Fibroblast of the aortic adventitia (primary cell): ENCODE results near the gene WNT6. TPM values are rescaled to one million over a fixed set of nuclear protein-coding genes. Genes with fewer than 3 reads are reported as not detected.

ENCODE experiments used
- DNase-seq: peaks from one replicate; pipeline ENCODE4 v3.0.0-alpha.2; 2010; ENCODE audit warnings: low read depth
- H3K4me3 ChIP-seq: 2 replicates; pipeline ENCODE4 v1.5.1; 2011; ENCODE audit warnings: low read depth, mild to moderate bottlenecking, control low read depth, low read length, moderate library complexity
- CTCF ChIP-seq: IDR thresholded peaks from 2 replicates; pipeline ENCODE4 v1.5.1; 2011; ENCODE audit warnings: mild to moderate bottlenecking, low read length, control low read depth, inconsistent platforms; ENCODE audit not compliant: insufficient read depth
- total RNA-seq: library from RNA; depleted of rRNA; stranded (reverse); fragments of >200 nt; gene quantifications from 2 replicates; pipeline ENCODE4 v1.2.3, GENCODE V29; 2012; ENCODE audit warnings: low replicate concordance

The WNT6 gene
- total RNA-seq, 1 donor: not detected

GRCh38 chr2:218883491-218884490 lies 24.2 kb downstream of the WNT6 start:
- no peak for DNase-seq
- no peak for TF ChIP-seq CTCF
- H3K4me3 ChIP-seq: no peak overlapping the region

GRCh38 chr2:218884519-218884918 lies 24.9 kb downstream of the WNT6 start:
- H3K4me3 ChIP-seq: no peak overlapping the region
- DNase-seq: no peak
- no peak for TF ChIP-seq CTCF

- DNase-seq: no peak
Observed at GRCh38 chr2:218885981-218886947, 26.7 kb downstream of the WNT6 start.

GRCh38 chr2:218887079-218887478 lies 27.5 kb downstream of the WNT6 start:
- no peak overlapping the region for H3K4me3 ChIP-seq
- no peak for DNase-seq
- no peak for TF ChIP-seq CTCF

More at GRCh38 chr2:218885981-218886947, 26.7 kb downstream of the WNT6 start:
- H3K4me3 ChIP-seq: no peak overlapping the region
- no peak for TF ChIP-seq CTCF

GRCh38 chr2:218888341-218888740 lies 28.7 kb downstream of the WNT6 start:
- DNase-seq: no peak

More at GRCh38 chr2:218888341-218888740, 28.7 kb downstream of the WNT6 start:
- no peak for TF ChIP-seq CTCF
- H3K4me3 ChIP-seq: no peak overlapping the region
